Measurements from ENCODE around the gene CENPP. TPM values are rescaled to one million over a fixed set of nuclear protein-coding genes. Genes with fewer than 3 reads are reported as not detected.

Gene CENPP
- total RNA-seq, 1 experiment from 2014 or later = 14.3 TPM

GRCh38 chr9:92378865-92379560 lies 53.3 kb downstream of the CENPP start:
- Mint-ChIP-seq H3K4me1 (peaks cover 46% of the 10 kb centered on the region), H3K27ac (peak overlapping the region; percentile 84), H3K9me3 (0 out of 2 replicates have a peak, but pooled peaks cover 7% of the 10 kb centered on the region), H3K27me3 (ENCODE audit: low read depth) (no peaks in the 10 kb centered on the region), H3K4me3 (0 out of 2 replicates have a peak overlapping the region, but pooled peaks have one; percentile 30), H3K36me3 (no peaks in the 10 kb centered on the region; the same call in 1 of the 2 replicates)
- DNase-seq (ENCODE audit: low spot score) = no peak
- TF ChIP-seq CREM (CRISPR knock-in tag; IDR thresholded peaks at IDR 0.05) (no peak), SOX15 (CRISPR knock-in tag; IDR thresholded peaks at IDR 0.05) (no peak), ZNF396 (CRISPR knock-in tag; IDR thresholded peaks at IDR 0.05; ENCODE audit: borderline replicate concordance) (no peak), ZNF263 (CRISPR knock-in tag; IDR thresholded peaks at IDR 0.05; ENCODE audit: low read depth) (no peak), ZNF416 (CRISPR knock-in tag; IDR thresholded peaks at IDR 0.05) (no peak), NR3C1 (CRISPR knock-in tag; conservative IDR thresholded peaks at IDR 0.05; ENCODE audit: low read depth) (no peak), FOXP1 (CRISPR knock-in tag; IDR thresholded peaks at IDR 0.05; ENCODE audit: borderline replicate concordance) (no peak), ARID4B (CRISPR knock-in tag; IDR thresholded peaks at IDR 0.05; ENCODE audit: borderline replicate concordance) (no peak), ZNF512 (CRISPR knock-in tag; IDR thresholded peaks at IDR 0.05; ENCODE audit: borderline replicate concordance) (no peak), ELF4 (CRISPR knock-in tag; IDR thresholded peaks at IDR 0.05; ENCODE audit: low read depth) (no peak), PRRX2 (CRISPR knock-in tag; IDR thresholded peaks at IDR 0.05) (no peak), GABPB1 (CRISPR knock-in tag; IDR thresholded peaks at IDR 0.05) (no peak), PREB (CRISPR knock-in tag; IDR thresholded peaks at IDR 0.05; ENCODE audit: borderline replicate concordance) (no peak), PRDM15 (CRISPR knock-in tag; IDR thresholded peaks at IDR 0.05) (no peak), ESRRA (CRISPR knock-in tag; IDR thresholded peaks at IDR 0.05; ENCODE audit: borderline replicate concordance) (no peak), HMGXB4 (CRISPR knock-in tag; IDR thresholded peaks at IDR 0.05) (no peak), SP1 (CRISPR knock-in tag; conservative IDR thresholded peaks at IDR 0.05) (no peak), ZBTB43 (CRISPR knock-in tag; IDR thresholded peaks at IDR 0.05) (no peak), ATF1 (CRISPR knock-in tag; IDR thresholded peaks at IDR 0.05) (no peak), NR1H2 (CRISPR knock-in tag; IDR thresholded peaks at IDR 0.05) (no peak)
- ATAC-seq = peak; percentile 68
- ChIA-PET CTCF (no interaction called here), POLR2A (no interaction called here)
